Fibroblast of mammary gland (primary cell): ENCODE data around the gene MASTL.

Experiments used
- DNase-seq: peaks from one replicate; pipeline ENCODE4 v3.0.0-alpha.2; 2010; ENCODE audit warnings: low read depth
- H3K4me3 ChIP-seq: 2 replicates; pipeline ENCODE4 v1.5.1; 2011; ENCODE audit warnings: low read depth, mild to moderate bottlenecking, low read length, moderate library complexity; ENCODE audit not compliant: control insufficient read depth
- TF ChIP-seq, protein P1 (sequence below): conservative IDR thresholded peaks from 2 replicates; pipeline ENCODE4 v1.5.1; 2011; ENCODE audit warnings: low read depth, low read length, inconsistent platforms; ENCODE audit not compliant: control insufficient read depth, insufficient read depth

MASTL gene

DNA sequence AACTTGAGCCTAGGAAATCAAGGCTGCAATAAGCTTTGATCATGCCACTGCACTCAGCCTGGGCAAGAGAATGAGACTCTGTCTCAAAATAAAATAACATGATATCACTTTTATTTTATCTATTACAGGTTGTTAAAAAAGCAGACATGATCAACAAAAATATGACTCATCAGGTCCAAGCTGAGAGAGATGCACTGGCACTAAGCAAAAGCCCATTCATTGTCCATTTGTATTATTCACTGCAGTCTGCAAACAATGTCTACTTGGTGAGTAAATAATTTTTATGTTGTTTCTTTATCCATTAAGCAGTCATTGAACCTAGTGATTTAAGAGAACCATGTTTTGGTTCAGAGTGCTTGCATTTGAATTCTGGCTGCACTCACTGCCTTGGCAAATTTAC lies 3.3 kb downstream of the MASTL start:
- TF ChIP-seq, protein P1, sequence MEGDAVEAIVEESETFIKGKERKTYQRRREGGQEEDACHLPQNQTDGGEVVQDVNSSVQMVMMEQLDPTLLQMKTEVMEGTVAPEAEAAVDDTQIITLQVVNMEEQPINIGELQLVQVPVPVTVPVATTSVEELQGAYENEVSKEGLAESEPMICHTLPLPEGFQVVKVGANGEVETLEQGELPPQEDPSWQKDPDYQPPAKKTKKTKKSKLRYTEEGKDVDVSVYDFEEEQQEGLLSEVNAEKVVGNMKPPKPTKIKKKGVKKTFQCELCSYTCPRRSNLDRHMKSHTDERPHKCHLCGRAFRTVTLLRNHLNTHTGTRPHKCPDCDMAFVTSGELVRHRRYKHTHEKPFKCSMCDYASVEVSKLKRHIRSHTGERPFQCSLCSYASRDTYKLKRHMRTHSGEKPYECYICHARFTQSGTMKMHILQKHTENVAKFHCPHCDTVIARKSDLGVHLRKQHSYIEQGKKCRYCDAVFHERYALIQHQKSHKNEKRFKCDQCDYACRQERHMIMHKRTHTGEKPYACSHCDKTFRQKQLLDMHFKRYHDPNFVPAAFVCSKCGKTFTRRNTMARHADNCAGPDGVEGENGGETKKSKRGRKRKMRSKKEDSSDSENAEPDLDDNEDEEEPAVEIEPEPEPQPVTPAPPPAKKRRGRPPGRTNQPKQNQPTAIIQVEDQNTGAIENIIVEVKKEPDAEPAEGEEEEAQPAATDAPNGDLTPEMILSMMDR: no peak
- H3K4me3 ChIP-seq: no peak overlapping the region
- DNase-seq: peak; percentile 34

DNA sequence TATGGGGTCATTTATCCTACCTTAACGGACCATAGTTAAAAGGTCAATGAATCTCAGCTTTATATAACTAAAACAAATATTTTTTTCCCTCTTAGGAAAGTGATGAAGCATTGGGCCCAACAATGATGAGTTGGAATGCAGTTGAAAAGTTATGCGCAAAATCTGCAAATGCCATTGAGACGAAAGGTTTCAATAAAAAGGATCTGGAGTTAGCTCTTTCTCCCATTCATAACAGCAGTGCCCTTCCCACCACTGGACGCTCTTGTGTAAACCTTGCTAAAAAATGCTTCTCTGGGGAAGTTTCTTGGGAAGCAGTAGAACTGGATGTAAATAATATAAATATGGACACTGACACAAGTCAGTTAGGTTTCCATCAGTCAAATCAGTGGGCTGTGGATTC lies 14.7 kb downstream of the MASTL start:
- TF ChIP-seq, protein P1: no peak
- DNase-seq: no peak
- no peak overlapping the region for H3K4me3 ChIP-seq

DNA sequence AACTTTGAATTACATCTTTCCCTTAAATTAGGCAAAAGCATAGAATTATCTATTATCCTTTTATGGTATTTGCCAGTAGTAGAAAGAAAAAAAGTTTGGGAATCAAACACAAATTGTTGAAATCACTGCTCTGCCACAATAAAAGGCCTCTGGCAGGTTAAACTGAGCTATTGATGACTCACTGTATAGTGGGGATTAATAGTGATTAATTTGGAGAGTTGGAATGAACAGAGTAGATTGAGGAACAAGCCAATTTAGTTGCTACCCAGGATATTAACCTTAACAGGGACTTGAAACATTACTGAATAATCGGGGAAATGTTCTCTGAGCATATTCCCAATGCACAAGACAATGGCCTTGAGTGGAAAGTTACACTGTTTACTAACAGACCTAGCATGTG lies 33.1 kb downstream of the MASTL start:
- TF ChIP-seq, protein P1: no peak
- H3K4me3 ChIP-seq: no peak overlapping the region
- peak; percentile 7 for DNase-seq

DNA sequence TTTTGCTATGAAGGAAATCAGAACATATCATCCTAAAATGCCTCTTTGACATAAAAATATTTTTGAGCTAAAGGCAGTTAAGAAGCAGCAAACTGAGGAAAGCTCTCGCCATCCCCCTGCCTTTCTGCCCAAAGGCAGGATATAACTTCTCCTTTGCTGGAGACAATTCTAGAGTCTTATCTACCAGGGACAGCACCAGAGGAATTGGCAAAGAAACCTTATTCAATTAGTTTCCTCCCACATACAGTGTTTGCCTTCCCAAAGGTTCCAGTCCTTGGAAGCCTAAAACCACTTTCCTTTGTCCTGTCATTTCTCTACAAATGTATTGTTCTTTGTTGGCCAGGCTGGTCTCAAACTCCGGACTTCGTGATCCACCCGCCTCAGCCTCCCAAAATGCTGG lies 33.7 kb downstream of the MASTL start:
- no peak for DNase-seq
- H3K4me3 ChIP-seq: no peak overlapping the region
- TF ChIP-seq, protein P1: no peak

DNA sequence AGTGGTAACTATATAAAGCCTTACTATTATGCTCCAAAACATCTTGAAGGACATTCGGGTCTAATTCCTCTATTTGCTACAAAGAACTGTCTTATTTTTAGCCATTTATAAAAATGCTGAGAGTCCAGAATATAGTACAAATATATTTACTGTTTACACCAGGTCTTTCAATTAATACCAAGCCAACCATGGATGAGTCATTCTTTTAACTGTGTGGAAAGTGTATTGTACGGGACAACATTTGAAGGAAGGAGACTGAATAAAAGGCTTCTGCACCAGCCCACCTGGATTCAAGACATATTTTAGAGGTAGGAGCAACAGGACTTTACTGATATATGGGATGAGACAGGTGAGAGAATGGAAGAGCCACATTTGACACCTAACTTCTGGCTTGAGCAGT lies 35.4 kb downstream of the MASTL start:
- TF ChIP-seq, protein P1: no peak
- DNase-seq: no peak
- H3K4me3 ChIP-seq: no peak overlapping the region

DNA sequence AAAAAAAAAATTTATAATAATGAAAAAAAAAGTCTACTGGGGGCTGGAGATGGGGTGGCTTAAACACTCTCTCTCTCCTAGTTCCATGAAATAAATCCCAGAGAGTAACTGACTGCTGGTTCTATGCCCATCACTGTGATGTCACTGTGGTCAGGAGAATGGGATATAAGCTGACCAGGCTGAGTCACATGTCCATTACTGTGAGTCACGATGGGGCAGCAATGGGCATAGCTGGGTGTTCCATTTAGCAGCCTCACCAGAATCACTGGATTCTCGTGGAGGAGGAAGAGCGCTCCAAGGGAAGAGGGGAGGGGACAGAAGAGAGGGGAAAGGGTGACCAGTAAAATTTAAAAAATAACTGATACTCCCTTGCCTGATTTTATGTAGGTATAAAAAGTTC lies 37.1 kb downstream of the MASTL start:
- no peak overlapping the region for H3K4me3 ChIP-seq
- DNase-seq: peak; percentile 97
- TF ChIP-seq, protein P1: no peak

DNA sequence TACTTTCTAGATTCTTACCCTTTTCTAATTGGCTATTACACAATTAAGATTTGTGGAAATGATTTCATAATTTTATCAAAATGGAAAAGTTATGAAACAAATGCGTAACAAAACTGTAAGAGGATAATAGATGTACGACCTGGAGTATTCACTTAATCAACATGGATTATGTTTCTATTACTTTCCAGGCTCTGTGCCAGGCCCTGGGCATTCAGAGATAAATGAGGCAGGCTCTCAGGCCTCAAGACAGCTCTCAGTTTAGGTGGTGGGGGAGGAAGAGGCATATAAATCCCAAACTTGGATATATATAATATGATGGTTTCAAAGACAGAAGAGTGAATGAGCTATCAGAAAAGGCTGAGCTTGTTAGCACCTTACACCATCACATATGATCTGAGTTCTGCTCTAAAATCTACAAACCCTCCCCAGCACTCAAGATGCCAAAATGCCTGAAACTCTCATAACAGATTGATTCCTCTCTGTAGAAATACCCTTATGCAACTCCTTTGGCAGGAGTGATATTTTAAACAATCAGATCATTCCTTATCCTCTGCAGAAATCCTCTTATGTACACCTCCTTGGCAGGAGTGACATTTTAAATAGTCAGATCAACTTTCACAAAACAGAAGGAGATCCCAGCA lies 42.9 kb downstream of the MASTL start:
- DNase-seq: no peak
- H3K4me3 ChIP-seq: no peak overlapping the region
- TF ChIP-seq, protein P1: no peak
